Upper lobe of left lung (tissue), 6 donors: ENCODE results near the gene MGAT5B. TPM values are rescaled to one million over a fixed set of nuclear protein-coding genes. Genes with fewer than 3 reads are reported as not detected.

ENCODE experiments used
- ATAC-seq, 2 donors: fragments of 200-7000 bp; cut with Tn5 transposase; one replicate each; pipeline ENCODE4 v1.9.1; 2022; ENCODE audit warnings: mild to moderate bottlenecking in 2 of 2, moderate library complexity in 2 of 2; ENCODE audit not compliant: low FRiP score in 2 of 2
- DNase-seq, 2 donors: peaks; one replicate each; pipeline ENCODE4 v3.0.0-alpha.2; 2019 to 2020
- H3K27ac ChIP-seq, 4 donors: fragments of 200-600 bp; sonication (generic); one replicate each; pipeline ENCODE4 v1.5.1; 2016 to 2019
- H3K27me3 ChIP-seq, 4 donors: fragments of 200-600 bp; sonication (generic); one replicate each; pipeline ENCODE4 v1.5.1; 2017 to 2019
- H3K36me3 ChIP-seq, 4 donors: fragments of 200-600 bp; sonication (generic); one replicate each; pipeline ENCODE4 v1.5.1; 2016 to 2019
- H3K4me1 ChIP-seq, 4 donors: fragments of 200-600 bp; sonication (generic); one replicate each; pipeline ENCODE4 v1.5.1; 2018 to 2019
- H3K4me3 ChIP-seq, 4 donors: fragments of 200-600 bp; sonication (generic); one replicate each; pipeline ENCODE4 v1.5.1; 2017 to 2019; ENCODE audit warnings: mild to moderate bottlenecking in 2 of 4, moderate library complexity in 1 of 4
- H3K9me3 ChIP-seq, 4 donors: fragments of 200-600 bp; sonication (generic); one replicate each; pipeline ENCODE4 v1.5.1; 2018 to 2019
- CTCF ChIP-seq, 6 experiments: fragments of 450-650 bp in 4 of 6; fragments of 200-600 bp in 2 of 6; sonication (generic) in 2 of 6; IDR thresholded peaks; one replicate each; pipeline ENCODE4 v1.5.1; 2016 to 2019; ENCODE audit warnings: antibody characterized with exemption in 6 of 6
- EP300 ChIP-seq, 4 donors: sonication (generic); formaldehyde crosslinking; IDR thresholded peaks; one replicate each; pipeline ENCODE4 v1.5.1; 2017; ENCODE audit warnings: antibody characterized with exemption in 4 of 4, control low read depth in 2 of 4
- POLR2A ChIP-seq, 4 donors: fragments of 450-650 bp; IDR thresholded peaks; one replicate each; pipeline ENCODE4 v1.5.1; 2016 to 2017; ENCODE audit warnings: antibody characterized with exemption in 4 of 4, mild to moderate bottlenecking in 2 of 4
- POLR2AphosphoS5 ChIP-seq, 2 donors: sonication (generic); formaldehyde crosslinking; IDR thresholded peaks; one replicate each; pipeline ENCODE4 v1.5.1; 2017; ENCODE audit warnings: antibody characterized with exemption in 2 of 2
- WGBS, 2 donors: methylation state at CpG; one replicate each; pipeline ENCODE4 v1.1.5; 2017 to 2018; 5-methylcytosine and 5-hydroxymethylcytosine counted together
- total RNA-seq, 6 donors: library from RNA; depleted of rRNA in 4 of 6; stranded (reverse); fragments of >200 nt in 4 of 6; gene quantifications; one replicate each; pipeline versions ENCODE4 v1.1.0 to v1.2.1, GENCODE V29; 2016 to 2021
- donor health status: DM: no; HTN: no; CAD: no; lungs with moderate emphysema.
- donor health status: DM: no; HTN: yes; CAD: no; lungs with severe emphysema.

Gene MGAT5B
- total RNA-seq, 6 donors from 2014 or later, result 0.20 to 3.0 (median 0.83) TPM

- no peak for TF ChIP-seq CTCF (IDR thresholded peaks at IDR 0.05)
- WGBS, 2 donors, result 89% methylated on average over 10 of the region's 10 CpGs
- peaks cover 0 to 9% (median 0%) of the 10 kb centered on the region in 4 donors for H3K4me1 ChIP-seq
- no peaks in the 10 kb centered on the region for H3K9me3 ChIP-seq
- ATAC-seq, result no peak
- no peak overlapping the region for H3K27ac ChIP-seq
- no peak for DNase-seq
- no peaks in the 10 kb centered on the region for H3K36me3 ChIP-seq
- H3K4me3 ChIP-seq, result no peak overlapping the region
- H3K27me3 ChIP-seq, result no peaks in the 10 kb centered on the region
Measured at GRCh38 chr17:76883744-76884525, 15.7 kb downstream of the MGAT5B start.

GRCh38 chr17:76884995-76885893 lies 17.0 kb downstream of the MGAT5B start:
- 37 to 41% methylated on average over 16 of the region's 16 CpGs for WGBS, 2 donors
- no peak for DNase-seq
- Histone ChIP-seq H3K4me1 (peaks cover 0 to 9% (median 0%) of the 10 kb centered on the region in 4 donors), H3K9me3 (no peaks in the 10 kb centered on the region), H3K36me3 (no peaks in the 10 kb centered on the region), H3K4me3 (no peak overlapping the region), H3K27ac (no peak overlapping the region), H3K27me3 (no peaks in the 10 kb centered on the region)
- TF ChIP-seq POLR2AphosphoS5 (IDR thresholded peaks at IDR 0.05) (no peak), EP300 (IDR thresholded peaks at IDR 0.05) (no peak), CTCF (IDR thresholded peaks at IDR 0.05) (no peak), POLR2A (IDR thresholded peaks at IDR 0.05) (no peak)
- ATAC-seq, result no peak

- Histone ChIP-seq H3K27ac (no peak overlapping the region), H3K36me3 (no peaks in the 10 kb centered on the region), H3K9me3 (no peaks in the 10 kb centered on the region), H3K27me3 (no peaks in the 10 kb centered on the region), H3K4me3 (no peak overlapping the region), H3K4me1 (peaks cover 0 to 9% (median 0%) of the 10 kb centered on the region in 4 donors)
- ATAC-seq, result no peak
- 73 to 85% methylated on average over 5 of the region's 5 CpGs for WGBS, 2 donors
- TF ChIP-seq CTCF (IDR thresholded peaks at IDR 0.05) (no peak), POLR2A (IDR thresholded peaks at IDR 0.05) (no peak), POLR2AphosphoS5 (IDR thresholded peaks at IDR 0.05) (no peak), EP300 (IDR thresholded peaks at IDR 0.05) (no peak)
- DNase-seq, result no peak
Measured at GRCh38 chr17:76885894-76886290, 17.7 kb downstream of the MGAT5B start.

GRCh38 chr17:76886395-76886794 lies 18.2 kb downstream of the MGAT5B start:
- no peaks in the 10 kb centered on the region for H3K9me3 ChIP-seq
- TF ChIP-seq CTCF (IDR thresholded peaks at IDR 0.05) (no peak), POLR2AphosphoS5 (IDR thresholded peaks at IDR 0.05) (no peak), POLR2A (IDR thresholded peaks at IDR 0.05) (no peak)
- H3K4me3 ChIP-seq, result no peak overlapping the region
- no peak overlapping the region for H3K27ac ChIP-seq
- 75 to 83% methylated on average over 4 to 5 of the region's 5 CpGs for WGBS, 2 donors
- DNase-seq (no peak), ATAC-seq (no peak)
- no peaks in the 10 kb centered on the region for H3K27me3 ChIP-seq
- H3K36me3 ChIP-seq, result no peaks in the 10 kb centered on the region
- H3K4me1 ChIP-seq, result peaks cover 0 to 9% (median 0%) of the 10 kb centered on the region in 4 donors
